ENCODE measurements around the gene TNFAIP8L2.
"Not testable (repeated sequence)": the region's sequence is repeated elsewhere in the genome, so short reads cannot be mapped to it uniquely, and the experiment has no call there.

DNA sequence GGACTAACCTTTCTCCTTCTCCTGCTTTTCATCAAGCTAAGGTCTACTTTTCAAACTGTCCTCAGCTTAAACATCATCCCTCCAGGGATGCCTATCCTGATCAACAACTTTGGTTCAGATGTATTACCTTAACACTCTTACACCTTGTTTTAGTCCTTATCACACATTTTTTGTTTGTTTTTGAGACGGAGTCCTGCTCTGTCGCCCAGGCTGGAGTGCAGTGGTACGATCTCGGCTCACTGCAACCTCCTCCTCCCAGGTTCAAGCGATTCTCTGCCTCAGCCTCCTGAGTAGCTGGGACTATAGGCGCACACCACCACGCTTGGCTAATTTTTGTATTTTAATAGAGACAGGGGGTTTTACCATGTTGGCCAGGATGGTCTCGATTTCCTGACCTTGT, 32.2 kb downstream of the TNFAIP8L2 start:
- TF ChIP-seq, protein P1, sequence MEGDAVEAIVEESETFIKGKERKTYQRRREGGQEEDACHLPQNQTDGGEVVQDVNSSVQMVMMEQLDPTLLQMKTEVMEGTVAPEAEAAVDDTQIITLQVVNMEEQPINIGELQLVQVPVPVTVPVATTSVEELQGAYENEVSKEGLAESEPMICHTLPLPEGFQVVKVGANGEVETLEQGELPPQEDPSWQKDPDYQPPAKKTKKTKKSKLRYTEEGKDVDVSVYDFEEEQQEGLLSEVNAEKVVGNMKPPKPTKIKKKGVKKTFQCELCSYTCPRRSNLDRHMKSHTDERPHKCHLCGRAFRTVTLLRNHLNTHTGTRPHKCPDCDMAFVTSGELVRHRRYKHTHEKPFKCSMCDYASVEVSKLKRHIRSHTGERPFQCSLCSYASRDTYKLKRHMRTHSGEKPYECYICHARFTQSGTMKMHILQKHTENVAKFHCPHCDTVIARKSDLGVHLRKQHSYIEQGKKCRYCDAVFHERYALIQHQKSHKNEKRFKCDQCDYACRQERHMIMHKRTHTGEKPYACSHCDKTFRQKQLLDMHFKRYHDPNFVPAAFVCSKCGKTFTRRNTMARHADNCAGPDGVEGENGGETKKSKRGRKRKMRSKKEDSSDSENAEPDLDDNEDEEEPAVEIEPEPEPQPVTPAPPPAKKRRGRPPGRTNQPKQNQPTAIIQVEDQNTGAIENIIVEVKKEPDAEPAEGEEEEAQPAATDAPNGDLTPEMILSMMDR (IDR thresholded peaks at IDR 0.05) = not testable (repeated sequence)
- TF ChIP-seq POLR2A (IDR thresholded peaks at IDR 0.05) = not testable (repeated sequence)

All from transverse colon (tissue), 3 donors.